GM10266 (cell line): ENCODE results near the gene TMEM94.
A peak's percentile ranks its signal among the peaks of the same experiment; 100 is the strongest.
"Not testable (repeated sequence)": the region's sequence is repeated elsewhere in the genome, so short reads cannot be mapped to it uniquely, and the experiment has no call there.

Experiments
- DNase-seq: peaks from one replicate; pipeline ENCODE4 v3.0.0; 2012; ENCODE audit errors: extremely low spot score
- TF ChIP-seq, protein P1 (sequence below): IDR thresholded peaks from 2 replicates; pipeline ENCODE4 v1.5.1; 2012; ENCODE audit warnings: mild to moderate bottlenecking, low read depth; ENCODE audit not compliant: control insufficient read depth, insufficient read depth; ENCODE audit errors: missing control alignments

Gene TMEM94

DNA sequence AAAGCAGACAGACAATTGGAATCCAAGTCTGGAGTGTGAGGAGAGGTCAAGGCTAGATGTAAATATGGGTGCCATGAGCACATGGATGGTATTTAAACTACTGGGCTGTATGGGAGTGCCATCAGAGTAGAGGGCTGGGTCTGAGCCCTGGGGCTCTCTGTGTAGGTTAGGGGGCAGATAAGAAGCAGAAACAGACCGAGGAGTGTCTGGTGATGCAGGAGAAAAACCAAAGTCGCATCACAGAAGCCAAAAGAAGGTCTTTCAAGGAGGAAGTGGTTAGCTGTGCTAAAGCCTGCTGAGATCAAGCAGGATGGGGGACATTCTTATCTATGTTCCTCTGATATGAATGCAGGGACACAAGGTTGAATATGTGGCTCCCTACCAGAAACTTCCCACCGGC lies 61.8 kb downstream of the TMEM94 start:
- TF ChIP-seq, protein P1, sequence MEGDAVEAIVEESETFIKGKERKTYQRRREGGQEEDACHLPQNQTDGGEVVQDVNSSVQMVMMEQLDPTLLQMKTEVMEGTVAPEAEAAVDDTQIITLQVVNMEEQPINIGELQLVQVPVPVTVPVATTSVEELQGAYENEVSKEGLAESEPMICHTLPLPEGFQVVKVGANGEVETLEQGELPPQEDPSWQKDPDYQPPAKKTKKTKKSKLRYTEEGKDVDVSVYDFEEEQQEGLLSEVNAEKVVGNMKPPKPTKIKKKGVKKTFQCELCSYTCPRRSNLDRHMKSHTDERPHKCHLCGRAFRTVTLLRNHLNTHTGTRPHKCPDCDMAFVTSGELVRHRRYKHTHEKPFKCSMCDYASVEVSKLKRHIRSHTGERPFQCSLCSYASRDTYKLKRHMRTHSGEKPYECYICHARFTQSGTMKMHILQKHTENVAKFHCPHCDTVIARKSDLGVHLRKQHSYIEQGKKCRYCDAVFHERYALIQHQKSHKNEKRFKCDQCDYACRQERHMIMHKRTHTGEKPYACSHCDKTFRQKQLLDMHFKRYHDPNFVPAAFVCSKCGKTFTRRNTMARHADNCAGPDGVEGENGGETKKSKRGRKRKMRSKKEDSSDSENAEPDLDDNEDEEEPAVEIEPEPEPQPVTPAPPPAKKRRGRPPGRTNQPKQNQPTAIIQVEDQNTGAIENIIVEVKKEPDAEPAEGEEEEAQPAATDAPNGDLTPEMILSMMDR, result no peak
- DNase-seq, result peak; percentile 81

DNA sequence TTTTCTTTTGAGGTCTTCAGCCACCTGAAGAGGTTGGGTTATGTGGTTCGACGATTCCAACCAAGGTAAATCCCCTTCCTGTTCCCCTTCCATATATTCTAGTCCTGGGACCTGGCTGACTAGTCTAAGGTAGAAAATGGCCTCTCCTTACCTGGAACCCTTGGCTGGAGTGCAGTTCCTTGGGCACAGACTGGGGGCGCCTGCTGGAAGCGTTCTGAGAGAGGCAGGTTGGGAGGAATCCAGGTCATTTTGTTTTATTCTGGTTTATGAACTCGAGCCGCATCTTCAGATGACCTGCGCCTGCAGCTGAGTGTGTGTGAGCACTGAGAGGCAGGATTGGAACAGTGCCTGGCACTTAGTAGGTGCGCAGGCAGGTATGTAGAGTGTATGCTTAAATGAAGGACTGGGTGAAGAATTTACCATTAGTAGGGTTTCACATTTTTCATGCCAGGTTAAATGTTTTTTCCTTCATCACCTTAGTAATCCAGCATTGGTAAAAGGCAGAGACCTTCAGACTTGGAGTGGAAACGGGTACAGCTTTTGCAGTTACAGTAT lies 62.6 kb downstream of the TMEM94 start:
- no peak for DNase-seq
- TF ChIP-seq, protein P1, result no peak

- not testable (repeated sequence) for DNase-seq
Observed at GRCh38 chr17:75520413-75520812, 64.0 kb downstream of the TMEM94 start.

DNA sequence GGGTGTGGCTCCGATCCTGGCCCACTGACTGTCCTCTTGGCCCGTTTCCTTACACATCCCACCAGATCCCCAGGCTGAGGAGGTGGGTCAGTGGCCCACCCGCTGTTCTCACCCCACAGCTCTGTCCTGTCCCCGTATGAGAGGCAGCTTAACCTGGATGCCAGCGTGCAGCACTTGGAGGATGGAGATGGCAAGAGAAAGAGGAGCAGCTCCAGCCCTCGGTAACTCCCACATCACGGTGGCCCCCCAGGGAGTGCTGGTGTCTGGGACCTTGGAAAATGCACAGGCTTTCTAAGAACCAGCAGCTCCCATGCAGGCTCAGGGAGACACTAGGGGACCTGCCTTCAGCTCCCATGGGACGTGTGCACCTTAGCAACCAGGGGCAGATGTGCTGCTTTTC lies 64.9 kb downstream of the TMEM94 start:
- TF ChIP-seq, protein P1, result no peak
- DNase-seq, result no peak

- no peak for DNase-seq
- TF ChIP-seq, protein P1, result no peak
Observed at GRCh38 chr17:75521951-75522727, 65.7 kb downstream of the TMEM94 start.

GRCh38 chr17:75523647-75524046 lies 67.2 kb downstream of the TMEM94 start:
- TF ChIP-seq, protein P1, result no peak
- DNase-seq, result no peak

DNA sequence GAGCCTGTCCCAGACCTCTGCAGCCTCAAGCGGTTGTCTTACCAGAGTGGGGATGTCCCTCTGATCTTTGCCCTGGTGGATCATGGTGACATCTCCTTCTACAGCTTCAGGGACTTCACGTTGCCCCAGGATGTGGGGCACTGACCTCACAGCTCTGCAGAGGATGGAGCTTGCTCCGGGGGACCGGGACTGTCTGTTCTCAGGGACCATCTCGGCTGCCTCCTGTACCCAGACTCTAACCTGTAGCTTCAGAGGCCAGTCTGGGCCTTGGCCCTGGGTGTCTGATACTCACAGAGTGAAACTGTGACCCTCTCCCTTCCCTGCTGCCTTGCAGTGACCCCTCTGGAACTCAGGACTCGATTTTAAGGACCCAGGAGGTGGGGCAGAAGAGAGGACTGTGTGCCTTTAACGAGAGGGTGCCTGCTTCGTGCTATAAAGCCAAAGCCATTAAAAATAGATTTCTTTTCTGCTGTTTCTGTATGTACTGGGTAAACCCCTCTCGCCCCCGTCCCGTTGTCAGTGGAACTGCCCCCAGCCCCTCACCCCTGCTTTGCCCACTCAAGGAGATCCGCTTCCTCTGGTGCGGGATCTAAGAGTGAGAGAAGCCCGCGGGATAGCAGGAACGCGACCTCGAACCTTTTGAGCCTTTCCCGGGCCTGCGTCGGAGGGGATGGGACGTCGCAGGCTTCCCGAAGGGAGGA lies 68.0 kb downstream of the TMEM94 start:
- TF ChIP-seq, protein P1, result no peak
- DNase-seq, result no peak
